Activated CD8-positive, alpha-beta T cell treated with anti-CD3 and anti-CD28 coated beads for 36 hours (primary cell): ENCODE results near the gene ZAR1L. TPM values are rescaled to one million over a fixed set of nuclear protein-coding genes. Genes with fewer than 3 reads are reported as not detected.

Experiments used
- ATAC-seq: fragments of 200-7000 bp; cut with Tn5 transposase; one replicate; pipeline ENCODE4 v1.10.0; 2021; ENCODE audit warnings: mild to moderate bottlenecking, moderate library complexity
- CTCF ChIA-PET: fragments of 350-600 bp; sonication (Branson Sonifier 250); formaldehyde crosslinking; loops from one replicate; lab custom pipeline; 2021; ENCODE audit warnings: antibody characterized with exemption; lab: Charles Lee
- POLR2A ChIA-PET: fragments of 350-600 bp; sonication (Branson Sonifier 250); formaldehyde crosslinking; loops from one replicate; lab custom pipeline; 2021; ENCODE audit warnings: antibody characterized with exemption; lab: Charles Lee
- DNase-seq: peaks from one replicate; pipeline ENCODE4 v3.0.0-alpha.2; 2020
- H3K27ac Mint-ChIP-seq: one replicate; pipeline ENCODE4 v1.8.0; 2021; ENCODE audit warnings: mild to moderate bottlenecking, mixed read lengths
- H3K27me3 Mint-ChIP-seq: one replicate; pipeline ENCODE4 v1.8.0; 2021; ENCODE audit warnings: mixed read lengths
- H3K36me3 Mint-ChIP-seq: one replicate; pipeline ENCODE4 v1.8.0; 2021; ENCODE audit warnings: low read depth, mixed read lengths
- H3K4me1 Mint-ChIP-seq: one replicate; pipeline ENCODE4 v1.8.0; 2021; ENCODE audit warnings: low read depth, mixed read lengths
- H3K4me3 Mint-ChIP-seq: one replicate; pipeline ENCODE4 v1.8.0; 2021; ENCODE audit warnings: mild to moderate bottlenecking, moderate library complexity, mixed read lengths
- H3K9me3 Mint-ChIP-seq: one replicate; pipeline ENCODE4 v1.8.0; 2021; ENCODE audit warnings: mixed read lengths
- intact Hi-C: fragments of 100-400 bp; cut with micrococcal nuclease; formaldehyde crosslinking; loops from one replicate; pipeline ENCODE4 v1.10.0; 2022
- total RNA-seq, 2 experiments: library from RNA; stranded (reverse); gene quantifications; one replicate each; pipeline ENCODE4 v1.2.3, GENCODE V29; 2021
- TF ChIP-seq, protein P1 (sequence below): fragments of 200-600 bp; IDR thresholded peaks from one replicate; pipeline ENCODE4 v1.8.0; 2022; ENCODE audit warnings: antibody characterized with exemption, mild to moderate bottlenecking

The ZAR1L gene
- total RNA-seq, 2 experiments from 2014 or later, result not detected

DNA sequence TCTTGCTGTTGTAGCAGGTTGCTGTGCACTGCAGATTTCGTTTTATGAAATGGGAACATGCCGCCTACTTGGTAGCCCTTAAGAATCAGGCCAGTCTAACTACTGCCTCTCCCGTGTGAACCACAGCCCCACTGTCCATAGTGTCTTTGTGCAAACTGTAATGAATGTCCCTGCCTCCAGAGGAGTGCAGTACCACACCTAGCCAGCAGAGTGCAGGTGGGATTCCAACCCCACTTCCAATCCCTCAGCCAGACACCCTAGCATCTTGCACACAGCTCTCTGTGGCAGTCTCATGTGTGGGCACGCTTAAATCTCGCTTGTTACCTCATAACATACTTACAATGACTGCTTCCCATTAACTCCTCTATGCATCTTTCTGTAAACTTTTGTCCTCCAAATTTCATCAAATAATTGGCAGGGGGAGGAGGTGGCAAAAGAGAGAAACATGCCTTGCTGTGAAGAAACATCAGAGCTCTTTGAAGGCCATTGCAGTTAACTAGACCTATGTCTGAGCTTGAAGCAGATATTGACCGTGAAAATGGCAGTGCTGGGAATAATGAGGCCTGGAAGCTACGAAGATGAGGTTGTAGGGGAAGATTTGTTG is 47.2 kb downstream of the ZAR1L start:
- intact Hi-C loops, result loop anchor here (5.0 kb wide), 1 partner anchor 44 kb away; no protein-coding TSS in a partner anchor
- peaks cover 5% of the 10 kb centered on the region for H3K4me1 Mint-ChIP-seq
- peak; percentile 75 for DNase-seq
- no peaks in the 10 kb centered on the region for H3K36me3 Mint-ChIP-seq
- peak; percentile 96 for ATAC-seq
- no peaks in the 10 kb centered on the region for H3K9me3 Mint-ChIP-seq
- CTCF ChIA-PET, result interaction anchor here (0.7 to 3.6 kb wide), 19 partner anchors 8 to 358 kb away, joined by 3 to 13 read pairs (median 5); partner anchors contain the start of genes BRCA2 and ZAR1L
- POLR2A ChIA-PET, result interaction anchor here (0.9 to 2.3 kb wide), 2 partner anchors 13 to 47 kb away, joined by 3 to 7 read pairs; partner anchors contain the start of genes BRCA2 and ZAR1L
- no peak overlapping the region for H3K27ac Mint-ChIP-seq
- H3K27me3 Mint-ChIP-seq, result no peaks in the 10 kb centered on the region
- no peak overlapping the region for H3K4me3 Mint-ChIP-seq
- TF ChIP-seq, protein P1, sequence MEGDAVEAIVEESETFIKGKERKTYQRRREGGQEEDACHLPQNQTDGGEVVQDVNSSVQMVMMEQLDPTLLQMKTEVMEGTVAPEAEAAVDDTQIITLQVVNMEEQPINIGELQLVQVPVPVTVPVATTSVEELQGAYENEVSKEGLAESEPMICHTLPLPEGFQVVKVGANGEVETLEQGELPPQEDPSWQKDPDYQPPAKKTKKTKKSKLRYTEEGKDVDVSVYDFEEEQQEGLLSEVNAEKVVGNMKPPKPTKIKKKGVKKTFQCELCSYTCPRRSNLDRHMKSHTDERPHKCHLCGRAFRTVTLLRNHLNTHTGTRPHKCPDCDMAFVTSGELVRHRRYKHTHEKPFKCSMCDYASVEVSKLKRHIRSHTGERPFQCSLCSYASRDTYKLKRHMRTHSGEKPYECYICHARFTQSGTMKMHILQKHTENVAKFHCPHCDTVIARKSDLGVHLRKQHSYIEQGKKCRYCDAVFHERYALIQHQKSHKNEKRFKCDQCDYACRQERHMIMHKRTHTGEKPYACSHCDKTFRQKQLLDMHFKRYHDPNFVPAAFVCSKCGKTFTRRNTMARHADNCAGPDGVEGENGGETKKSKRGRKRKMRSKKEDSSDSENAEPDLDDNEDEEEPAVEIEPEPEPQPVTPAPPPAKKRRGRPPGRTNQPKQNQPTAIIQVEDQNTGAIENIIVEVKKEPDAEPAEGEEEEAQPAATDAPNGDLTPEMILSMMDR, result peak; percentile 83

DNA sequence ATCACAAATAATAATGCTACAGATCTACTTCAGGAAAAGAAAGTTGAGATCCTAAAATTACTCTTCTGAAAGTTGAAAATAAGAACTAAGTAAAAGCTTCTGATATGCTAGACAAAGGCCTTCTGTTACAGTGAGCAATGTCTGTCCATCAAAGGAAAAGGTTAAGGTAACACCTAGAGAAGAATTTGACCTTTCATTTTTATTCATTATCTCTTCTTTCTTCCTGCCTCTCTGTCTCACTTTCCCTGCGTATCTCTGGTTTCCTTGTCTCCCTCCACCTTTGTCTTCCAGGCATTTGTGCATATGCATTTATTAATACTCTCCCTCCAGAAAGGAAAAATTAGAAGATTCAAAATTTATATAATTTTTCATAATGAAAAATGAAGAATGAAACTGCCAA is 49.0 kb downstream of the ZAR1L start:
- no peak for ATAC-seq
- TF ChIP-seq, protein P1, result no peak
- CTCF ChIA-PET, result no interaction called here

DNA sequence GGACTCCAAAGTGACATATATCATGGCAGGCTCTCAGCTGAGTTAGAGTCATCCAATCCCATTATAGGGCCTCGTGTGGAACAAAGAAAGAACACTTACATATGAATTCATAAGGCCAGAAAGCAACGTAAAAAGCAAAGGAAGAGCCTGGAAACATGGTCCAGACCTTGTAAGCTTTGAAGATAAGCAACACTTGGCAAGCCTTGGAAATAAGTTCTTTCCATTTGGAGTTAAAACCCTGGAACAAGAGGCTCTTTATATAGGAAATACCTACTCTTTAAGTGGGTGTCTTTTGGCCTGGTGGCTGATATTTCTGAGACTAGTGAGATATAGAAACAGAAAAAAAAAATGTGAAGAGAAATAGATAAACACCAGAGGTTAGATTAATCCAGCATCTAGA is 49.4 kb downstream of the ZAR1L start:
- H3K36me3 Mint-ChIP-seq, result no peaks in the 10 kb centered on the region
- intact Hi-C loops, result loop anchor here (5.0 kb wide), 1 partner anchor 47 kb away; no protein-coding TSS in a partner anchor

More for the DNA sequence above, 49.0 kb downstream of the ZAR1L start:
- Mint-ChIP-seq H3K27ac (no peak overlapping the region), H3K4me1 (no peaks in the 10 kb centered on the region), H3K36me3 (no peaks in the 10 kb centered on the region), H3K9me3 (no peaks in the 10 kb centered on the region), H3K4me3 (no peak overlapping the region), H3K27me3 (no peaks in the 10 kb centered on the region)
- intact Hi-C loops, result loop anchor here (5.0 kb wide), 1 partner anchor 46 kb away; no protein-coding TSS in a partner anchor
- DNase-seq, result no peak
- POLR2A ChIA-PET, result no interaction called here

DNA sequence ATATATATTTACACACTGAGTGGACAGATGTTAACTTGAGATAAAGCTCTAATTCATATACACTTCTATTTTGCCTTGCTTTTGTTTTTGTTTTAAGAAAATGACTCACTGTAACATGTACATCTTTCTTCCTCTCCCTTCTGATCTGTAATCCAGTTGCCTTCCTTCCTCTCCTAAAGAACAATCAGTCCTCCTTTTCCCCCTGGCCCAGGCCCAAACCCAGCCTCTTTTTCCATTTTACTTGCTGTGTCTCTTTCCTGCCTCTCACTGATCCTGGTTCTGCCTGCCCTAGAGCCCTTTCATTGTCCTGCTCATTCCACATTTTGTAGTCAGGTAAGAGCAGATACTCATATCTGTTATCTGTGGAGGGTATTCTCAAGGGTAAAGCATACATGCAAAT is 50.8 kb downstream of the ZAR1L start:
- TF ChIP-seq, protein P1, result no peak
- intact Hi-C loops, result no loop called here
- H3K4me3 Mint-ChIP-seq, result no peak overlapping the region
- no peaks in the 10 kb centered on the region for H3K27me3 Mint-ChIP-seq
- DNase-seq, result no peak
- no peak for ATAC-seq
- H3K4me1 Mint-ChIP-seq, result no peaks in the 10 kb centered on the region
- H3K36me3 Mint-ChIP-seq, result no peaks in the 10 kb centered on the region
- no peak overlapping the region for H3K27ac Mint-ChIP-seq
- no peaks in the 10 kb centered on the region for H3K9me3 Mint-ChIP-seq
- CTCF ChIA-PET, result interaction anchor here (1.1 kb wide), 2 partner anchors 12 to 355 kb away, joined by 3 to 4 read pairs; no protein-coding TSS in a partner anchor
- POLR2A ChIA-PET, result no interaction called here

More for the DNA sequence above, 49.4 kb downstream of the ZAR1L start:
- no peaks in the 10 kb centered on the region for H3K4me1 Mint-ChIP-seq
- DNase-seq (no peak), ATAC-seq (no peak)
- ChIA-PET POLR2A (no interaction called here), CTCF (no interaction called here)
- no peaks in the 10 kb centered on the region for H3K27me3 Mint-ChIP-seq
- H3K27ac Mint-ChIP-seq, result no peak overlapping the region
- H3K4me3 Mint-ChIP-seq, result no peak overlapping the region
- TF ChIP-seq, protein P1, result no peak
- no peaks in the 10 kb centered on the region for H3K9me3 Mint-ChIP-seq

DNA sequence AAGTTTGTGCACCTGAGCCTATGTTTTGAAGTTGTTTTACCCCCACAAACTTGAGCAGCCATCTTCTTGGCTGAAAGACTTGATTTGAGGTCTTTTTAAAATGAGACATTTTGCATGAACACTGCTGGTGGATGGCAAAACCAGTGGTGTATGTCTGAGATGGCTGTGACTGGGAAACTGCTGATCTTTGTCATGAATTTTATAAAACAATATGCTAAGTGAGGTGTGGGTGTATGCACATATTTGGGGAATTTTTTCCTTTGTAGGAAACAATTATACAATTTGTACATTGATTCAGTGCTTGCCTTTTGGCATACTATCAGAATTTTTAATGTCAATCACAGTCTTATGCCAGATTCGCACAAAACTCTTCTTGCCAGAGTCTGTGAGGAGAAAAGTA is 52.5 kb downstream of the ZAR1L start:
- intact Hi-C loops, result no loop called here
- DNase-seq (no peak), ATAC-seq (no peak)
- TF ChIP-seq, protein P1, result no peak
- Mint-ChIP-seq H3K36me3 (no peaks in the 10 kb centered on the region), H3K27ac (no peak overlapping the region), H3K4me1 (no peaks in the 10 kb centered on the region), H3K4me3 (no peak overlapping the region), H3K27me3 (no peaks in the 10 kb centered on the region), H3K9me3 (no peaks in the 10 kb centered on the region)
- ChIA-PET CTCF (interaction anchor here (1.0 kb wide), 1 partner anchor 23 kb away, joined by 3 read pairs; no protein-coding TSS in a partner anchor), POLR2A (no interaction called here)
